Hematopoietic multipotent progenitor cell treated with erythropoietin and hydrocortisone succinate and interleukin-3 and kit ligand, for 15 days (in vitro differentiated cells): ENCODE results near the gene HMGCR.

ENCODE experiments used
- DNase-seq: peaks from one replicate; pipeline ENCODE4 v3.0.0-alpha.2; 2015; ENCODE audit warnings: low spot score

HMGCR gene

GRCh38 chr5:75381456-75381855, 44.4 kb downstream of the HMGCR start:
- no peak for DNase-seq

- no peak for DNase-seq
Measured at GRCh38 chr5:75384218-75384617, 47.2 kb downstream of the HMGCR start.

- DNase-seq = no peak
Measured at GRCh38 chr5:75387806-75388205, 50.8 kb downstream of the HMGCR start.

GRCh38 chr5:75389430-75389829, 52.4 kb downstream of the HMGCR start:
- no peak for DNase-seq

- DNase-seq = no peak
Measured at GRCh38 chr5:75395277-75395676, 58.3 kb downstream of the HMGCR start.

GRCh38 chr5:75405296-75405695, 68.3 kb downstream of the HMGCR start:
- DNase-seq = no peak
